ENCODE data around the gene ATP8B1.

DNA sequence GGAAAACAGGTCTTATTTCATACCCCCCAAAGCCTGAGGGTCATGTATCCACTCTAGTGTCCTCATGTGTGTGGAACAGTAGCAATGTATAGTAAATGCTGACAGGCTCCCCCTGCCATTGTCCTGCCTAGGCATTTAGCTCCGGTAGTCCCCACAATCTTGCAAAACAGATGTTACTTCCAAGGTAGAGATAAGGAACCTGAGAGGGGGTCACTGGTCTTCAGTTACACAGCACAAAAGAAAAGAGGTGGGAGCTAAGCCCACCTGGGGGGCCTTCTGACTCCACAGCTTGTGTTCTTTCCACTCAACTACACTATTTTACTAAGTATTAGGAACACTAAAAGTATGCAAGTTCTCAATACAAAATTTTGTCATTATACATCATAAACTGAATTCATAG, 199.2 kb downstream of the ATP8B1 start:
- no peak for TF ChIP-seq RORB (CRISPR knock-in tag; IDR thresholded peaks at IDR 0.05)
- no peak for TF ChIP-seq GABPB1 (CRISPR knock-in tag; IDR thresholded peaks at IDR 0.05)
- TF ChIP-seq, protein P1, sequence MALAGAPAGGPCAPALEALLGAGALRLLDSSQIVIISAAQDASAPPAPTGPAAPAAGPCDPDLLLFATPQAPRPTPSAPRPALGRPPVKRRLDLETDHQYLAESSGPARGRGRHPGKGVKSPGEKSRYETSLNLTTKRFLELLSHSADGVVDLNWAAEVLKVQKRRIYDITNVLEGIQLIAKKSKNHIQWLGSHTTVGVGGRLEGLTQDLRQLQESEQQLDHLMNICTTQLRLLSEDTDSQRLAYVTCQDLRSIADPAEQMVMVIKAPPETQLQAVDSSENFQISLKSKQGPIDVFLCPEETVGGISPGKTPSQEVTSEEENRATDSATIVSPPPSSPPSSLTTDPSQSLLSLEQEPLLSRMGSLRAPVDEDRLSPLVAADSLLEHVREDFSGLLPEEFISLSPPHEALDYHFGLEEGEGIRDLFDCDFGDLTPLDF (CRISPR knock-in tag; IDR thresholded peaks at IDR 0.05): no peak
- no peak for TF ChIP-seq CBFB (CRISPR knock-in tag; IDR thresholded peaks at IDR 0.05; ENCODE audit: low read depth)
- TF ChIP-seq, protein P2, sequence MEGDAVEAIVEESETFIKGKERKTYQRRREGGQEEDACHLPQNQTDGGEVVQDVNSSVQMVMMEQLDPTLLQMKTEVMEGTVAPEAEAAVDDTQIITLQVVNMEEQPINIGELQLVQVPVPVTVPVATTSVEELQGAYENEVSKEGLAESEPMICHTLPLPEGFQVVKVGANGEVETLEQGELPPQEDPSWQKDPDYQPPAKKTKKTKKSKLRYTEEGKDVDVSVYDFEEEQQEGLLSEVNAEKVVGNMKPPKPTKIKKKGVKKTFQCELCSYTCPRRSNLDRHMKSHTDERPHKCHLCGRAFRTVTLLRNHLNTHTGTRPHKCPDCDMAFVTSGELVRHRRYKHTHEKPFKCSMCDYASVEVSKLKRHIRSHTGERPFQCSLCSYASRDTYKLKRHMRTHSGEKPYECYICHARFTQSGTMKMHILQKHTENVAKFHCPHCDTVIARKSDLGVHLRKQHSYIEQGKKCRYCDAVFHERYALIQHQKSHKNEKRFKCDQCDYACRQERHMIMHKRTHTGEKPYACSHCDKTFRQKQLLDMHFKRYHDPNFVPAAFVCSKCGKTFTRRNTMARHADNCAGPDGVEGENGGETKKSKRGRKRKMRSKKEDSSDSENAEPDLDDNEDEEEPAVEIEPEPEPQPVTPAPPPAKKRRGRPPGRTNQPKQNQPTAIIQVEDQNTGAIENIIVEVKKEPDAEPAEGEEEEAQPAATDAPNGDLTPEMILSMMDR (IDR thresholded peaks at IDR 0.05): no peak
- TF ChIP-seq TCF7 (CRISPR knock-in tag; IDR thresholded peaks at IDR 0.05; ENCODE audit: low read depth): no peak
- TF ChIP-seq, protein P3, sequence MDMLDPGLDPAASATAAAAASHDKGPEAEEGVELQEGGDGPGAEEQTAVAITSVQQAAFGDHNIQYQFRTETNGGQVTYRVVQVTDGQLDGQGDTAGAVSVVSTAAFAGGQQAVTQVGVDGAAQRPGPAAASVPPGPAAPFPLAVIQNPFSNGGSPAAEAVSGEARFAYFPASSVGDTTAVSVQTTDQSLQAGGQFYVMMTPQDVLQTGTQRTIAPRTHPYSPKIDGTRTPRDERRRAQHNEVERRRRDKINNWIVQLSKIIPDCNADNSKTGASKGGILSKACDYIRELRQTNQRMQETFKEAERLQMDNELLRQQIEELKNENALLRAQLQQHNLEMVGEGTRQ (CRISPR knock-in tag; IDR thresholded peaks at IDR 0.05): no peak
- TF ChIP-seq KAT7 (CRISPR knock-in tag; IDR thresholded peaks at IDR 0.05; ENCODE audit: borderline replicate concordance): no peak
- TF ChIP-seq, protein P4, sequence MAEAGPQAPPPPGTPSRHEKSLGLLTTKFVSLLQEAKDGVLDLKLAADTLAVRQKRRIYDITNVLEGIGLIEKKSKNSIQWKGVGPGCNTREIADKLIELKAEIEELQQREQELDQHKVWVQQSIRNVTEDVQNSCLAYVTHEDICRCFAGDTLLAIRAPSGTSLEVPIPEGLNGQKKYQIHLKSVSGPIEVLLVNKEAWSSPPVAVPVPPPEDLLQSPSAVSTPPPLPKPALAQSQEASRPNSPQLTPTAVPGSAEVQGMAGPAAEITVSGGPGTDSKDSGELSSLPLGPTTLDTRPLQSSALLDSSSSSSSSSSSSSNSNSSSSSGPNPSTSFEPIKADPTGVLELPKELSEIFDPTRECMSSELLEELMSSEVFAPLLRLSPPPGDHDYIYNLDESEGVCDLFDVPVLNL (CRISPR knock-in tag; IDR thresholded peaks at IDR 0.05; ENCODE audit: borderline replicate concordance, low read depth): no peak
- TF ChIP-seq, protein P5, sequence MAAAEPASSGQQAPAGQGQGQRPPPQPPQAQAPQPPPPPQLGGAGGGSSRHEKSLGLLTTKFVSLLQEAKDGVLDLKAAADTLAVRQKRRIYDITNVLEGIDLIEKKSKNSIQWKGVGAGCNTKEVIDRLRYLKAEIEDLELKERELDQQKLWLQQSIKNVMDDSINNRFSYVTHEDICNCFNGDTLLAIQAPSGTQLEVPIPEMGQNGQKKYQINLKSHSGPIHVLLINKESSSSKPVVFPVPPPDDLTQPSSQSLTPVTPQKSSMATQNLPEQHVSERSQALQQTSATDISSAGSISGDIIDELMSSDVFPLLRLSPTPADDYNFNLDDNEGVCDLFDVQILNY (CRISPR knock-in tag; IDR thresholded peaks at IDR 0.05): no peak
- TF ChIP-seq FOXP1 (CRISPR knock-in tag; IDR thresholded peaks at IDR 0.05; ENCODE audit: borderline replicate concordance): no peak
- no peak for TF ChIP-seq NR2C2 (CRISPR knock-in tag; IDR thresholded peaks at IDR 0.05)
- no peak for TF ChIP-seq TP53 (CRISPR knock-in tag; IDR thresholded peaks at IDR 0.05)
- TF ChIP-seq, protein P6, sequence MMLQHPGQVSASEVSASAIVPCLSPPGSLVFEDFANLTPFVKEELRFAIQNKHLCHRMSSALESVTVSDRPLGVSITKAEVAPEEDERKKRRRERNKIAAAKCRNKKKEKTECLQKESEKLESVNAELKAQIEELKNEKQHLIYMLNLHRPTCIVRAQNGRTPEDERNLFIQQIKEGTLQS (CRISPR knock-in tag; conservative IDR thresholded peaks at IDR 0.05): no peak
